Kidney (tissue), 14 donors: ENCODE results near the gene MFAP1. TPM values are rescaled to one million over a fixed set of nuclear protein-coding genes. Genes with fewer than 3 reads are reported as not detected.

Source experiments
- DNase-seq, 5 donors: peaks; one replicate each; pipeline ENCODE4 v3.0.0-alpha.2; 2013 to 2020
- FAIRE-seq: peaks from 2 replicates; lab custom pipeline; 2012; peaks lifted over from hg19 to GRCh38; lab: Jason Lieb, UNC
- H3K27ac ChIP-seq, 2 donors: one replicate each; pipeline ENCODE4 v1.7.0; 2013; ENCODE audit warnings: low read depth in 2 of 2, low read length in 2 of 2, inconsistent platforms in 1 of 2
- H3K27me3 ChIP-seq: one replicate; pipeline ENCODE4 v1.7.1; 2013; ENCODE audit warnings: low read length, inconsistent platforms; ENCODE audit not compliant: control insufficient read depth, insufficient read depth
- H3K36me3 ChIP-seq, 3 donors: one replicate each; pipeline versions ENCODE4 v1.7.0 to v1.7.1; 2013; ENCODE audit warnings: low read length in 3 of 3, control low read depth in 1 of 3, inconsistent platforms in 1 of 3; ENCODE audit not compliant: insufficient read depth in 3 of 3, control insufficient read depth in 2 of 3
- H3K4me1 ChIP-seq, 3 donors: one replicate each; pipeline versions ENCODE4 v1.7.0 to v1.7.1; 2013; ENCODE audit warnings: low read length in 3 of 3, inconsistent platforms in 1 of 3, low read depth in 1 of 3; ENCODE audit not compliant: control insufficient read depth in 2 of 3, insufficient read depth in 2 of 3
- H3K4me3 ChIP-seq, 3 donors: one replicate each; pipeline versions ENCODE4 v1.7.0 to v1.8.1; 2013; ENCODE audit warnings: low read length in 3 of 3, control low read depth in 1 of 3, inconsistent platforms in 1 of 3
- H3K9ac ChIP-seq, 3 donors: one replicate each; pipeline versions ENCODE4 v1.7.0 to v1.7.1; 2013; ENCODE audit warnings: low read length in 3 of 3, control low read depth in 1 of 3, inconsistent platforms in 1 of 3
- H3K9me3 ChIP-seq, 3 donors: one replicate each; pipeline versions ENCODE4 v1.7.0 to v1.7.1; 2013; ENCODE audit warnings: low read length in 3 of 3, control low read depth in 1 of 3, inconsistent platforms in 1 of 3; ENCODE audit not compliant: control insufficient read depth in 2 of 3, insufficient read depth in 1 of 3
- CTCF ChIP-seq: IDR thresholded peaks from 3 replicates; pipeline ENCODE4 v1.5.1; 2012; ENCODE audit warnings: mild to moderate bottlenecking, moderate library complexity, borderline replicate concordance; ENCODE audit not compliant: insufficient read depth; ENCODE audit errors: extremely low read depth
- intact Hi-C: fragments of 100-400 bp; cut with DNase I; formaldehyde crosslinking; loops from one replicate; pipeline ENCODE4 v1.11.1; 2022
- polyA plus RNA-seq: library from polyadenylated mRNA; stranded (reverse); fragments of 350-450 nt; fragmentation: Illumina TruSeq; extraction: RNeasy Lipid Tissue Mini Kit (QIAGEN cat#74804); gene quantifications from one replicate; pipeline ENCODE4 v1.2.3, GENCODE V29; 2014; ENCODE audit warnings: low read depth, low replicate concordance; ENCODE audit not compliant: insufficient read depth
- total RNA-seq: library from RNA; stranded (reverse); fragmentation: NEBNext Ultra II Directional; extraction: Animal tissue kit (Norgen Biotek cat#: 25700); gene quantifications from one replicate; pipeline ENCODE4 v1.2.1, GENCODE V29; 2021
- donor health status: control.
- donor health status: control.
- donor health status: control.
- donor health status: control.
- donor health status: control.
- donor health status: DM: yes; HTN: yes; CAD: no.
- donor health status: Normal renal cell carcinoma (clear cell type).

The MFAP1 gene
- total and polyA plus RNA-seq, 2 donors from 2014 or later, result 25.3 to 28.1 TPM

DNA sequence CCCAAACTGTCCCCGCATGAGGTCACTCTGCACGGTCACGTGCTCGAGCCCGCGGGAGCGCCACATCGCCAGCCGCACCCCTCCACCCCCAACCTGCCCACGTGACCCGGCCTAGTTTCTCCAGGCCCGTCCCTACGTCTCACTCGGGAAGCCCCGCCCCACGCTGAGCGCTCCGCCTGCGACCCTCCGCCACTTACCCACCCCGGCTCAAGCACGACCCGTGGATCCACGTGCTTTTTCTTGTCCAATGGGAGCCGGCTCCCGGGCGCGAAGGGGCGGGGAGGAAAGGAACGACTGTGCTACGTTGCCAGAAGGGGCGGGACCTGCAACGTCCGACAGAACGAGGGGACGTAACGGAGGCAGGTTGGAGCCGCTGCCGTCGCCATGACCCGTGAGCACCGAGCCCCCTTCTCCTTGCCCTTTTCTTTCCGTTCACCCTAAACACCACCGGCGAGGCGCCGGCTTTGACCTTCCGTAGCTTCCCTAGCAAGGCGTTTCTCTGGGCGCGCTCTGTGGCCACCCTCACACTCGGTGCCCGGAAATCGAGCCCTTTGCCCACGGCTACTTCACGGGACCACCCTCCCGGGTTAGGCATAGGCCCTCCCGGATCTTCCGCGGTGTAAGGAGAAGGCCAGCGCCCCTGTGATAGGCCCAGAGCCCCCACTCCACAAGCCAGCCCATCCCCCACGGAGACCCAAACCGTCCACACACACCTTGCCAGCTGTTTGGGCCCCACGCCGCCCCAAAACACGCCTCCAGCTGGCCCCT is 32.3 kb downstream of the MFAP1 start, which contains the start of gene SERF2:
Gene SERF2, plus strand, starts transcription at position 328 of the 768 bp plus-strand sequence. Its CDS starts 57 bp downstream, at position 385.
- Histone ChIP-seq H3K27ac (peak within 1 kb of the TSS; percentile 99), H3K4me3 (peak within 1 kb of the TSS; percentile 96 to 100 (median 97)), H3K9ac (peak within 1 kb of the TSS; percentile 96 to 100 (median 100)), H3K27me3 (no peaks in the 10 kb centered on the region), H3K9me3 (no peaks in the 10 kb centered on the region), H3K36me3 (peaks cover 11 to 20% (median 20%) of the 10 kb centered on the region in 3 donors), H3K4me1 (peaks cover 5 to 24% (median 22%) of the 10 kb centered on the region in 3 donors)
- TF ChIP-seq CTCF, result no peak
- FAIRE-seq (peak; percentile 87), DNase-seq (peak; percentile 100)
- intact Hi-C loops, result no loop called here

GRCh38 chr15:43789409-43789808 is 35.1 kb downstream of the MFAP1 start:
- no peak for TF ChIP-seq CTCF
- FAIRE-seq (no peak), DNase-seq (no peak)
- Histone ChIP-seq H3K9me3 (no peaks in the 10 kb centered on the region), H3K27me3 (no peaks in the 10 kb centered on the region), H3K4me3 (no peak overlapping the region), H3K36me3 (peaks cover 4 to 8% (median 5%) of the 10 kb centered on the region in 3 donors), H3K27ac (no peak overlapping the region), H3K4me1 (peaks cover 5 to 14% (median 13%) of the 10 kb centered on the region in 3 donors), H3K9ac (no peak overlapping the region)
- intact Hi-C loops, result no loop called here

GRCh38 chr15:43779016-43779415 is 45.5 kb downstream of the MFAP1 start:
- TF ChIP-seq CTCF, result no peak
- FAIRE-seq, result no peak
- intact Hi-C loops, result no loop called here
- no peak for DNase-seq
- H3K4me3 ChIP-seq, result no peak overlapping the region
- no peaks in the 10 kb centered on the region for H3K9me3 ChIP-seq
- H3K27ac ChIP-seq, result no peak overlapping the region
- no peaks in the 10 kb centered on the region for H3K27me3 ChIP-seq
- peaks cover 0 to 5% (median 0%) of the 10 kb centered on the region in 3 donors for H3K4me1 ChIP-seq
- no peak overlapping the region for H3K9ac ChIP-seq
- H3K36me3 ChIP-seq, result no peaks in the 10 kb centered on the region
